HepG2 (cell line): Measurements from ENCODE around the gene STIP1. TPM values are rescaled to one million over a fixed set of nuclear protein-coding genes. Genes with fewer than 3 reads are reported as not detected.

Source experiments
- CBX1 ChIP-seq: IDR thresholded peaks from one replicate; pipeline ENCODE4 v1.6.1; 2016; ENCODE audit warnings: antibody characterized with exemption, low read depth
- DMAP1 ChIP-seq: IDR thresholded peaks from 2 replicates; pipeline ENCODE4 v1.6.1; 2016
- HOXA3 ChIP-seq: sonication (generic); formaldehyde crosslinking; IDR thresholded peaks from 2 replicates; pipeline ENCODE4 v1.5.0; 2020; ENCODE audit warnings: missing genetic modification reagents
- IRF1 ChIP-seq: sonication (generic); formaldehyde crosslinking; IDR thresholded peaks from 2 replicates; pipeline ENCODE4 v1.4.0; 2020; ENCODE audit warnings: low read depth, mild to moderate bottlenecking, missing genetic modification reagents
- LBX2 ChIP-seq: sonication (generic); formaldehyde crosslinking; IDR thresholded peaks from 2 replicates; pipeline ENCODE4 v1.5.0; 2020; ENCODE audit warnings: missing genetic modification reagents, mild to moderate bottlenecking, borderline replicate concordance
- LRRFIP1 ChIP-seq: sonication (generic); formaldehyde crosslinking; conservative IDR thresholded peaks from 2 replicates; pipeline ENCODE4 v1.4.0; 2020; ENCODE audit warnings: missing genetic modification reagents
- POLR2A ChIP-seq, 2 experiments: IDR thresholded peaks; 2 replicates each; pipeline ENCODE4 v1.6.1; 2011; ENCODE audit warnings: low read depth in 2 of 2, low read length in 2 of 2, mild to moderate bottlenecking in 1 of 2, moderate library complexity in 1 of 2; ENCODE audit not compliant: insufficient read depth in 1 of 2
- RFX5 ChIP-seq: IDR thresholded peaks from 2 replicates; pipeline ENCODE4 v1.6.1; 2011; ENCODE audit warnings: low read depth, low read length, improper control_type of control experiment
- TFDP1 ChIP-seq: IDR thresholded peaks from 2 replicates; pipeline ENCODE4 v1.6.1; 2016; ENCODE audit warnings: missing compliant biosample characterization, missing genetic modification reagents, borderline replicate concordance
- TRIM22 ChIP-seq: fragments of 450-650 bp; IDR thresholded peaks from 2 replicates; pipeline ENCODE4 v1.6.1; 2017
- ZNF407 ChIP-seq: sonication (generic); formaldehyde crosslinking; IDR thresholded peaks from one replicate; pipeline ENCODE4 v1.5.1; 2020; ENCODE audit warnings: mild to moderate bottlenecking, missing genetic modification reagents; ENCODE audit errors: not compliant biosample characterization
- polyA plus RNA-seq, 8 experiments: library from polyadenylated mRNA; depleted of rRNA in 3 of 8; stranded (reverse) in 7 of 8; unstranded in 1 of 8; fragments of >200 nt; fragmentation: Illumina TruSeq in 4 of 8; extraction: Trizol in 4 of 8; gene quantifications; 2 replicates each; pipeline versions ENCODE4 v1.2.1 to v1.2.3, GENCODE V29; 2011 to 2016; ENCODE audit warnings: low read depth in 4 of 8, missing spikeins in 1 of 8, mixed read lengths in 1 of 8; ENCODE audit not compliant: insufficient read depth in 1 of 8
- total RNA-seq, 5 experiments: library from RNA; depleted of rRNA; stranded (reverse); fragments of >200 nt; fragmentation: Illumina TruSeq; extraction: Trizol; gene quantifications; 2 replicates each; pipeline ENCODE4 v1.2.3, GENCODE V29; 2016; ENCODE audit warnings: low read depth in 1 of 5

The STIP1 gene
- total and polyA plus RNA-seq, 2 of the 13 experiments (the other 11 are each of a cell fraction or from before 2014, with no cell fraction given): 81.1 to 217 TPM

GRCh38 chr11:64230171-64230984 lies 44.4 kb downstream of the STIP1 start, which contains the start of gene DNAJC4 (continued):
- TF ChIP-seq LRRFIP1 (no peak), POLR2A (IDR thresholded peaks at IDR 0.05; ENCODE audit: insufficient read depth in 1 of 2, low read depth in 2 of 2, low read length in 2 of 2) (peak in 1 of 2 experiments; percentile 27; a peak in 1 of 4 replicates), DMAP1 (CRISPR knock-in tag) (peak; percentile 68), TRIM22 (no peak), ZNF407 (CRISPR knock-in tag) (no peak), IRF1 (CRISPR knock-in tag) (no peak), HOXA3 (peak; percentile 23; the same call in 1 of the 2 replicates), CBX1 (no peak), LBX2 (no peak), RFX5 (no peak), TFDP1 (CRISPR knock-in tag) (peak; percentile 25; the same call in 1 of the 2 replicates)
